ENCODE results near the gene MRGPRF. TPM values are rescaled to one million over a fixed set of nuclear protein-coding genes. Genes with fewer than 3 reads are reported as not detected.

Gene MRGPRF
- total RNA-seq, 2 donors from 2014 or later: 20.0 to 53.3 TPM

DNA sequence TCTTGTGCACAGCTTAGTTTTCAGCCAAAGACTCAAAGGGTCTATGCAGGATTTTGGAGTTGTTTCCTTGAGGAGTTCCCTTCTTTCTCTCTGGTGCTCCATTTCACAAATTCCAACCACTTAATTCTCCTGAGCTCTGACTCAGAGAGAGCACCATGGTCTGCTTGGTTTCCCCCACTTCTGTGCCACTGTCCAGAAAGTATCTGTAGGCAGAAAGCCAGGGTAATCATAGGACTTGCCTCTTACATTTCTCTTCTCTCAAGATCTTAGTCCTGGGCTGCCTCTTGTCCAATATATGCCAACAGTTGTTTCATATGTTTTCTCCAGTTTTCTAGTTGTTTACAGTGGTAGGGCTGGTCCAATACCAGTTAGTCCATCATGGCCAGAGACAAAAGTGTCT, 25.8 kb downstream of the MRGPRF start:
- TF ChIP-seq, protein P1, sequence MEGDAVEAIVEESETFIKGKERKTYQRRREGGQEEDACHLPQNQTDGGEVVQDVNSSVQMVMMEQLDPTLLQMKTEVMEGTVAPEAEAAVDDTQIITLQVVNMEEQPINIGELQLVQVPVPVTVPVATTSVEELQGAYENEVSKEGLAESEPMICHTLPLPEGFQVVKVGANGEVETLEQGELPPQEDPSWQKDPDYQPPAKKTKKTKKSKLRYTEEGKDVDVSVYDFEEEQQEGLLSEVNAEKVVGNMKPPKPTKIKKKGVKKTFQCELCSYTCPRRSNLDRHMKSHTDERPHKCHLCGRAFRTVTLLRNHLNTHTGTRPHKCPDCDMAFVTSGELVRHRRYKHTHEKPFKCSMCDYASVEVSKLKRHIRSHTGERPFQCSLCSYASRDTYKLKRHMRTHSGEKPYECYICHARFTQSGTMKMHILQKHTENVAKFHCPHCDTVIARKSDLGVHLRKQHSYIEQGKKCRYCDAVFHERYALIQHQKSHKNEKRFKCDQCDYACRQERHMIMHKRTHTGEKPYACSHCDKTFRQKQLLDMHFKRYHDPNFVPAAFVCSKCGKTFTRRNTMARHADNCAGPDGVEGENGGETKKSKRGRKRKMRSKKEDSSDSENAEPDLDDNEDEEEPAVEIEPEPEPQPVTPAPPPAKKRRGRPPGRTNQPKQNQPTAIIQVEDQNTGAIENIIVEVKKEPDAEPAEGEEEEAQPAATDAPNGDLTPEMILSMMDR (IDR thresholded peaks at IDR 0.05): no peak
- TF ChIP-seq POLR2A (IDR thresholded peaks at IDR 0.05) (no peak), POLR2AphosphoS5 (IDR thresholded peaks at IDR 0.05) (no peak)
- Histone ChIP-seq H3K4me3 (no peak overlapping the region), H3K4me1 (replicated peaks) (no peaks in the 10 kb centered on the region), H3K27me3 (replicated peaks; ENCODE audit: insufficient read depth) (no peaks in the 10 kb centered on the region), H3K9me3 (no peaks in the 10 kb centered on the region), H3K27ac (no peak overlapping the region), H3K36me3 (no peaks in the 10 kb centered on the region)
- intact Hi-C loops (cut with DNase I): no loop called here
- no peak for DNase-seq (ENCODE audit: low spot score)

DNA sequence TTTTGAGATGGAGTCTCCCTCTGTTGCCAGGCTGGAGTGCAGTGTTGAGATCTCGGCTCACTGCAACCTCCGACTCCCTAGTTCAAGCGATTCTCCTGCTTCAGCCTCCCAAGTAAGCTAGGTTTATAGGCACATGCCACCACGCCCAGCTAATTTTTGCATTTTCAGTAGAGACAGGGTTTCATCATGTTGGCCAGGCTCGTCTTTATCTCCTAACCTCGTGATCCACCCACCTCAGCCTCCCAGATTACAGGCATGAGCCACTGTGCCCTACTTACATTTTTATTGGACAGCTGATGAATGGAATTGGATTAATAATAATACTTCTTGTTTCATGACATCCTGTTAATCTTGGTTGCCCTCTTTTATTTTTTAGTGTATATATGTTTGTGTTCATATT, 29.2 kb downstream of the MRGPRF start:
- DNase-seq (ENCODE audit: low spot score): no peak
- H3K27me3 ChIP-seq (replicated peaks; ENCODE audit: insufficient read depth): no peaks in the 10 kb centered on the region
- H3K27ac ChIP-seq: no peak overlapping the region
- H3K4me1 ChIP-seq (replicated peaks): no peaks in the 10 kb centered on the region
- WGBS: 52% methylated on average over 6 of the region's 6 CpGs
- H3K4me3 ChIP-seq: no peak overlapping the region
- no peaks in the 10 kb centered on the region for H3K9me3 ChIP-seq
- TF ChIP-seq POLR2AphosphoS5 (IDR thresholded peaks at IDR 0.05) (no peak), POLR2A (IDR thresholded peaks at IDR 0.05) (no peak)
- TF ChIP-seq, protein P1 (IDR thresholded peaks at IDR 0.05): no peak
- no peaks in the 10 kb centered on the region for H3K36me3 ChIP-seq
- intact Hi-C loops (cut with DNase I): no loop called here

DNA sequence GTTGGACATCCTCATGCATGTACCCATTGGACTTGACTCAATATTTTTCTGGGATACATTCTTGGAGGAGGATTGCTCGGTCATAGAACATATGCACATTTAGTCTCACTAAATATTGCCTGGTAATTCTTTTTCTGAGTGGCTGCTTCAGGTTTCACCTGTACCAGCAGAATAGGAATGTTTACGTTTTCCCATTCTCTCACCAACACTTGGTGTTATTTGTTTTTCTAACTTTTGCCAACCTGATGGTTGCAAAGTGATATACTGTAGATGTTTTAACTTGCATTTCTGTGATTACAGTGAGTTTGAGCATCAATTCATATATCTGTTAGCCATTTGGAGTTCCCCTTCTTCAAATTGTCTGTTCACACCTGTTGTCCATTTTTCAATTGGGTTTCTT, 30.9 kb downstream of the MRGPRF start:
- no peak for DNase-seq (ENCODE audit: low spot score)
- TF ChIP-seq POLR2AphosphoS5 (IDR thresholded peaks at IDR 0.05) (no peak), POLR2A (IDR thresholded peaks at IDR 0.05) (no peak)
- TF ChIP-seq, protein P1 (IDR thresholded peaks at IDR 0.05): no peak
- Histone ChIP-seq H3K4me3 (no peak overlapping the region), H3K4me1 (replicated peaks) (peaks cover 4% of the 10 kb centered on the region), H3K9me3 (no peaks in the 10 kb centered on the region), H3K27me3 (replicated peaks; ENCODE audit: insufficient read depth) (no peaks in the 10 kb centered on the region), H3K27ac (no peak overlapping the region), H3K36me3 (no peaks in the 10 kb centered on the region)
- intact Hi-C loops (cut with DNase I): no loop called here
- 87% methylated on average over 2 of the region's 2 CpGs for WGBS

DNA sequence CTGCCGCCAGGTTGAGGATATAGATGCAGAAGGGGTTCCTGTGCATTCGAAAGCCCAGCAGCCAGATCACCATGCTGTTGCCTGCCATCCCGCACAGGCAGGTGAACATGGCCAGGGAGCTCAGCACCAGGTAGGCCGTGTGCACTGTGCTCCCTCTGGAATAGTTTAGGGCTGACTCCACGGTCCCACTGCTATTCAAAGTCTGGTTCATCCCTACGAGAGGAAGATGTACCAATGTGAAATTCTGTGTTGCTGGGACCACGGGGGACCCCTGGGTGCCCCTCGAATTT, 32.3 kb downstream of the MRGPRF start, which contains the start of gene MRGPRD:
TSS of gene MRGPRD (minus strand) at position 211 of the 290 bp plus-strand sequence. CDS start at position 211, 0 bp downstream.
- no peak for TF ChIP-seq POLR2A (IDR thresholded peaks at IDR 0.05)
- TF ChIP-seq, protein P1 (IDR thresholded peaks at IDR 0.05): no peak
- TF ChIP-seq POLR2AphosphoS5 (IDR thresholded peaks at IDR 0.05): no peak
- intact Hi-C loops (cut with DNase I): no loop called here

DNA sequence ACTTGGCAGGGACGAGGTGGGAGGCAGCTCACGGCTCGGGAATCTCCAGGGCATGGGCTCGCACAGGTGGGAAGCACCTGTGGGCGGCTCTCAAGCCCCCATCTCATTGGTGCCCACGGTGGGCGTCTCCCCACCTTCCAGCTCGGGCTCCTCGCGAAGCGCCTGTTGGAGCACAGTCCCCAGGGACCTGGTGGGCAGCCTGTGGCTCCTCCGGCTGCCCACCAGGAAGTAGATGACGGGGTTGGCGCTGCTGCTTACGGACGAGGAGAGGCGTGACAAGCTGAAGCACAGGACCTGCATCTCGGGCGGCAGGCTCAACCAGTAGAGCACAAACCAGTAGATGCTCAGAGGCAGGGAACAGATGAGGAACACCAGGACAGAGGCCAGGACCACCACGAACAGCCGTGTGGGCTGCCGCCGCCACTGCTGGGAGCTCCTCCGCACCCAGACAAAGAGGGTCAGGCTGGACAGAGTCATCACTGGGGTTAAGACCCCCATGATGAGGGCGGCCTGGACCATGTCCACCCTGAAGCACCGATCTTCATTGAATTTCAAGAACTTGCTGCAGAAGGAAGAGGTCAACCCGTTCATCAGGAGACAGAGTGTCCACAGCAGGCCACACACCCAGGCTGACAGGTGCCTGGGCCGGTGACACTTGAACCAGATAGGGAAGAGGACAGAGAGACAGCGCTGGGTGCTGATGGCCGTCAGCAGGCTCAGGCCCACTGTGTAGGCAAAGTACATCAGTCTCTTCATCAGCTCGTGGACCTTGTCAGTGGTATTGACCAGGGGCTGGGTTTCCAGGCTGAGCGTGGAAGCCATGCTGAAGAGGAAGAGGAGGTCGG, 32.9 kb downstream of the MRGPRF start:
- no peak for DNase-seq (ENCODE audit: low spot score)
- TF ChIP-seq, protein P1 (IDR thresholded peaks at IDR 0.05): no peak
- no peak for TF ChIP-seq POLR2A (IDR thresholded peaks at IDR 0.05)
- TF ChIP-seq POLR2AphosphoS5 (IDR thresholded peaks at IDR 0.05): no peak
- Histone ChIP-seq H3K27me3 (replicated peaks; ENCODE audit: insufficient read depth) (no peaks in the 10 kb centered on the region), H3K36me3 (no peaks in the 10 kb centered on the region), H3K4me3 (no peak overlapping the region), H3K9me3 (no peaks in the 10 kb centered on the region), H3K27ac (no peak overlapping the region), H3K4me1 (replicated peaks) (peaks cover 10% of the 10 kb centered on the region)
- intact Hi-C loops (cut with DNase I): no loop called here
- 86% methylated on average over 33 of the region's 33 CpGs for WGBS

More for the DNA sequence above, 32.3 kb downstream of the MRGPRF start, which contains the start of gene MRGPRD:
- WGBS: 87% methylated on average over 8 of the region's 8 CpGs
- no peaks in the 10 kb centered on the region for H3K27me3 ChIP-seq (replicated peaks; ENCODE audit: insufficient read depth)
- H3K4me1 ChIP-seq (replicated peaks): peaks cover 10% of the 10 kb centered on the region
- H3K9me3 ChIP-seq: no peaks in the 10 kb centered on the region
- H3K27ac ChIP-seq: no peak within 1 kb of the TSS
- H3K4me3 ChIP-seq: no peak within 1 kb of the TSS
- DNase-seq (ENCODE audit: low spot score): no peak
- no peaks in the 10 kb centered on the region for H3K36me3 ChIP-seq
